Hematopoietic multipotent progenitor cell treated with erythropoietin and hydrocortisone succinate and interleukin-3 and kit ligand, for 4 days (in vitro differentiated cells): ENCODE measurements around the gene TDRD10.

ENCODE experiments used
- DNase-seq: peaks from one replicate; pipeline ENCODE4 v3.0.0-alpha.2; 2015

TDRD10 gene

GRCh38 chr1:154557248-154557938, 55.4 kb downstream of the TDRD10 start:
- no peak for DNase-seq

DNA sequence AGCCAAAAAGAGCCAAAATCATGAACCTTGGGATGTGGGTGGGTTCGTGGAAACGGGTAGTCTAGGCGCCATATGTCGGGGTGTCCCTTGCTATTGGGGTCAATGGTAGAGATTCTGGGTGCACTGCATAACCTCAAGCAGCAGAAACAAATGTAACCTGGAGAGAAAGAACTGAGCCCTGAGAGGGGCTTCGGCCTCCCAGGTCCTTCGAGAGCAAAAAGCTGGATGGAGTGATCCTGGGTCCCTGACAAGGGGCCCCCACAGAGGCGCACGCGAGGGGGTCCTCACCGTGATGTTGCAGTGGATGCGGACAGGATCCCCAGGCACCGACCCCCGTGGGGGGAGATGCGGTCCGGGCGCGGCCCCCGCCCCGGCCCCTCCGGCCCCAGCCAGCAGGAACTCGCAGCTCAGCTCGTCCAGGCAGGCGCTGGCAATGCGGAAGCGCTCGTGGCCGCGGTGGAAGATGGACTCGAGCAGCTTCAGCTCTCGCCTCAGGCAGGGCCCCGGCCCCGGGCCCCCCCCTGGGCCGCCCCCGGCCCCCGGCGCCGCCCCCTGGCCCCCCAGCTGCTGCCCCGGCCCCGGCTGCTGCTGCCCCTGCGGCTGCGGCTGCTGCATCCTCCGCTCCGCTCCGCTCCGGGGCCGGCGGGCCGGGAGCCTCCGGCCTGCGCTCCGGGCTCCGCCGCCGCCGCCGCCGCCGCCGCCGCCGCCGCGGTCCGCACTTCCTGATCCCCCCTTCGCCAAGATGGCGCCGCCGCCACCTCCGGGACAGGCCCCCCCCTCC, 56.1 kb downstream of the TDRD10 start, which contains the start of gene UBE2Q1:
TSS of gene UBE2Q1 (minus strand) at position 724 of the 781 bp plus-strand sequence. CDS start at position 615, 109 bp downstream.
- peak; percentile 66 for DNase-seq

DNA sequence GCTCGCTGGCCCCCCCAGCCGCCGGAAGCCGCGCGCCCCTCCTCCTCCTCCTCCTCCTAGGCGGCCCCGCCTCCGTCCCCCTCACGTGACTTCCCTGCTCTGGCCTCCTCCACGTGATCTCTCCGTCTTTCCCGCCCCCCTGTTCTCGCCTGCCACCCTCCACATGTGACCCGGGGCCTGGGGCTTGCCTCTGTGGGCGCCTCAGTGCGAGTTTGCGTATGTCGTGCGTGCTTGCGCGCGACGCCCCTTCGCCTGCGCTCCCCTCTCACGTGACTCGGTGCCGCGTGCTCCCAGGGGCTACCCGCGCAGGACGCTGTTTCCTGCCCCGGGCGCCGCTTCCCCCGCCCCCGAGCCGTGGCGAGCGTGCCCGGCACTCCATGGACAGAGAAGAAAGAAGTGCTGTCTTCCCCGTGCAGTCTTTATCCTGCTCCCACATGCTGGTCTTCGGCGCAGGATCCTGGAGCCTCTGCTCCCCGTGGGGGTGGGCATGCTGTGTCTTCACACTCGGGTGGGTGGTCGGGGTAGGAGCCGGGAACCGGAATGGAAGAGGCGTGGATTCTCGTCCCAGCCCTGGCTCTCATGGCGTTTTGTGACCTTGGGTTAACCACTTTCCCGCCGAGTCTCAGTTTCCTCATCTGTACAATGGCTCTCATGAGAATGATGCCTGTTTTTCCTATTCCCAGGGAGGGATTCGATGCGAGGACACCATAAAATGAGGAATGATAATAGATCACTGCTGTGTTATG, 56.9 kb downstream of the TDRD10 start:
- DNase-seq, result peak; percentile 100

DNA sequence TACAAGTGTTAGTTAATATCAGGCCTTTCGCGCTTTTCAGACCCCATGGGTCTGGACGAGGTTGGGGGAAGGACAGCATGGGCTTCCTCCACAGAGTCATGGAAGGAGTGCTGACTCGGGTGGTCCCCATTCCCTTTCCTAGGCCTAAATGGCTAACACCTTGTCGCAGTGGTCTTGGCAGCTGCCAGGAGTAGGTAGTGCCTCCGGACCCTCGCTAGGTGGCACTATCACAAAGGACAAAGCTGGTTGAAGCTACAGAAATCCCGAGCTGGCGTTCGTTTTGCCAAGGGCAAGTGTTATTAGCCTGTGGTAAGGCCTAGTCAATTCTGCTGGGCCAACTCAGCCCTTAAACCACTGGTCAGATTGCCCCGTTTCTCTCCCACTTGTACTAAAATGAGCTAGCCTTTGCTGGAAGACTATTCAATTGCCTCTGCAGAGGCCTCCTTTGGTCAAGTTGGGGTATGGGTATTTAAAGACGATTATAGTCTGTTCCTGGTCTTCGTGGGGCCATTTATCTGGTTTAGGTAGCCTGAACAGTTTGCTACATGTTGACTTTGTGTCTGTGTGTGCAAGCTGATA, 57.5 kb downstream of the TDRD10 start:
- peak; percentile 96 for DNase-seq

GRCh38 chr1:154565876-154566275, 63.9 kb downstream of the TDRD10 start:
- no peak for DNase-seq

GRCh38 chr1:154567386-154568156, 65.6 kb downstream of the TDRD10 start, which contains the start of gene CHRNB2:
Gene CHRNB2 (plus strand): TSS chr1:154567778. CDS start chr1:154568045, 267 bp downstream.
- DNase-seq, result peak; percentile 79

- DNase-seq, result no peak
Observed at GRCh38 chr1:154568157-154568815, 66.3 kb downstream of the TDRD10 start.

- DNase-seq, result no peak
Observed at GRCh38 chr1:154571244-154571963, 69.4 kb downstream of the TDRD10 start.

GRCh38 chr1:154571964-154572288, 69.9 kb downstream of the TDRD10 start:
- no peak for DNase-seq

- no peak for DNase-seq
Observed at GRCh38 chr1:154572468-154573167, 70.6 kb downstream of the TDRD10 start.

GRCh38 chr1:154573168-154573510, 71.1 kb downstream of the TDRD10 start:
- DNase-seq, result no peak

DNA sequence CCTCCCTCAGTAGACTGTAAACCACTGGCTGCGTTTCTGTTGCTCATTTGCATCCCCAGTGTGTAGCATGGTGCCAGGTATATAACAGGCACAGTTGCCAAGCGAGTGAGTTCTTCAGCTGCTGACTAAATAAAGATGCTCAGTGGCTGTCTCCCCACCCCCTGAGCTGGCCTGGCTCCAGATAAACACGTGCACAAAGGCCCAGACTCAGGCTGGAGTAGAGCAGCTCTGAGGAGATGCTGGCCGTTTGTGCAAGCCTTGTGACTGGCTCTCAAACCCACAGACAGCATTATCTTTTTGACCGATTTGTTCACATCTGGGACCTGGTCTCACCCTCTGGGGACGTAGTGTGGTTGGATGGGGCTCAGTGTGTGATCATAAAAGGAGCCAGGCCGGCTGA, 72.7 kb downstream of the TDRD10 start:
- peak; percentile 67 for DNase-seq

- no peak for DNase-seq
Observed at GRCh38 chr1:154575147-154575927, 73.3 kb downstream of the TDRD10 start.

GRCh38 chr1:154575951-154576566, 74.0 kb downstream of the TDRD10 start:
- DNase-seq, result no peak

DNA sequence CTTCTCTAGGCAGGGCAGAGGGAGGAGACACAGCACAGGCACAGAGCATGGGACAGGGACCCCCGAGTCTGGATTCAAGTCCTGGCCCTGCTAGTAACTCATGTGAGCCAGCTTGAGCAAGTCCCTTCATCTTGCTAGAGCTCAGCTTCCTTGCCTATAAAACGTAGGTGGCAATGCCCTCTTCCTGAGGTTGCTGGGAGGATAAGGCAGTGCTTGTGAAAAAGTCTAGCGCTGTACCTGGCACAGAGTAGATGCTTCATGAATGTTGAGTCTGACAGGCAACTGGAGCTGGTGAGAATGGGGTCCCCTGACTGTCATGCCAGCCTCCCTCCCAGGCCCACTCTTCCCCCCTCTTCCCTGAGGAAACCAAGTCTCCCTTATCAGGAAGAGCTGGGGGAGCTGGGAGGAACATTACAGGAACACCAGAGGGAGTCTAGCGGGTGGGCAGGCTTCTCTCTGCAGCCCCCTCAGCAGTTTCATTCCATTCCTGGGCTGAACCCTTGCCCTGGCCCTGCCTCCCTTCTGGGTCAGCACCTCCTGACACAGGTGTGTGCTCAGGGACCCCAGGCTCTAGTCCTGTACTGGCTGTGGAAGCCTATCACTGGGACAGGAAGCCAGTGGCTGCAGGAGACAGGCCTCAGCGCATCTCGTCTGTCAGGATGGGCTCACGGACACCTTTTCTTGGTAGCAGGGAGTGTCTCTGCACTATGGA, 75.5 kb downstream of the TDRD10 start:
- DNase-seq, result no peak

GRCh38 chr1:154578058-154578418, 76.0 kb downstream of the TDRD10 start:
- DNase-seq, result no peak

DNA sequence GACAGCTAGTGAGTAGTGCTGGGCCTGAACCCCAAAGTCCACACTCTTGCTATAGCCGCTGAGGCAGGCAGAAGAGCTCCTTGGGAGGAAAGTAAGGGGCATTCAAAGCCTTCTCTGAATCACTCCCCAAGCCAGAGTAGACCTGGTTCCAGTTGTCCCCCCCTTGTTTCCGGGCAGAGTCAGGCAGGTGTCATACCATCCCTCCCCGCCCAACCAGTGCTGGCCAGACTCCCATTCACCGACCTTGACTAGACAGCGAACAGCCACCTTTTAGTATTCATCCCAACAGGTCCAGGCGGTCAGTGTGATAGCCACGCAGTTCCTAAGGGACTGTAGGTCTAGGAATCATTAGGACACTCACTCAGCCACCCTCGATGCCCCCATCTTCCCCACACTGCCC, 77.4 kb downstream of the TDRD10 start:
- no peak for DNase-seq

DNA sequence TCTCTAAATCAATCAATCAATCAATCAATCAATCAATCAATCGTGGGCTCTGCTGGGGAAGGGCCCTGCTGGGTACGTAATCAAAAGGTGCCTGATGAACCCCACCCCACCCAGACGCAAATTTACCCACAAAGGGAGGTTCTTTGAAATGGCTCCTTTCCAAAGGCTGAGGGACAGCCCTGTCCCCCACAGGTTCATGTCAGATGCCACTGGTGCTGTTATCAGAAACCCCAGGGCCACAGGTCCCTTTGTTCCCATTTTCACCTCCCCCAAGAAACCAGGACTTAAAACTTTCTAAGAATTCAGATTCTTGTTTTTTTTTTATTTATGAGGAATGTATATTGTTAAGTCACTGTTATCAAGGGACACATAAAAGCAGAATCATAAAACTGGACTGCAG, 79.7 kb downstream of the TDRD10 start:
- peak; percentile 39 for DNase-seq

GRCh38 chr1:154582885-154583284, 80.9 kb downstream of the TDRD10 start:
- no peak for DNase-seq
